Non-pigmented ciliary epithelial cell (primary cell): ENCODE measurements around the gene DDX25.

Source experiments
- DNase-seq: peaks from one replicate; pipeline ENCODE4 v3.0.0-alpha.2; 2010; ENCODE audit warnings: low read depth

The DDX25 gene

DNA sequence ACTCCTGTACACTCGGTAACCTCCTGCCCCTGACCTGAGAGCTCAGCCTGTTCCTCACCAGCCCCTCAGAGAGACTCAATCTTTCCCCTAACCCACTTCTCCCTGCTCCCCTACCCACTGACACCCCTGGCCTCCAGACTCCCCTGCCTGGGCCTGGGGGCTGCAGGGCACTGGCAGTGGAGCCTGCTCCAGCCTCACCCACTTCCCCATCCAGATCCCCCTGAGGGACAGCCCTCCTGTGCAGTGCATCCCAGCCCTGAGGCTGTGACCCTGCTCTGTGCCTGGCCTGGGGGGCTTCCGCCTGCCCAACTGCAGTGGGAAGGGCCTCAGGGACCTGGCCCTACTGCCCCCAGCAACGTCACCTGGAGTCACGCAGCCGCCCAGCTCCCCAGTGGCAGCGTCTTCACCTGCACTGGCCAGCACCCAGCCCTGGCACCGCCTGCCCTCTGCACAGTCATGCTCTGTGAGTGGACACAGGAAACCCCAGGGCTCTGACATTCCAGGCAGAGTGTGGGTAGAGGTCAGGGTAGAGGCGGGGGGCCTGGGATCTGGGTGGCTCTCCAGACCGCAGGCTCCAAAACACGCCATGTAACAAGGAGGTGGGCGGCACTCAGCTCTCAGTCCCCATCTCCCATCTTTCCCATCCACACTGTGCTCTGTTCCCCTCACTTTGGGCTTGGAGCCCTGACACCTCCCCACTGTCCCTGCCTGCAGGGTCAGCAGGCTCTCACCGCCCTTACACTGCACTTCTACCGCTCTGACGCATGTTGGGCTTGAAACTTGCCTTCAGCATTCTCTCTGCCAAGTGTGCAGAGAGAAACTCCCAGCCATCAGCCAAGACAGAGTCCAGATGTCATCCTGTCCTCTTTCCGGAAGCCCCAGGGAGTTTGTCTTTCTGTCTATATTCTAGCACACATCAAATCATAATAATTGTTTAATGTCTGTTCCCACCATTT lies 46.7 kb downstream of the DDX25 start:
- no peak for DNase-seq

DNA sequence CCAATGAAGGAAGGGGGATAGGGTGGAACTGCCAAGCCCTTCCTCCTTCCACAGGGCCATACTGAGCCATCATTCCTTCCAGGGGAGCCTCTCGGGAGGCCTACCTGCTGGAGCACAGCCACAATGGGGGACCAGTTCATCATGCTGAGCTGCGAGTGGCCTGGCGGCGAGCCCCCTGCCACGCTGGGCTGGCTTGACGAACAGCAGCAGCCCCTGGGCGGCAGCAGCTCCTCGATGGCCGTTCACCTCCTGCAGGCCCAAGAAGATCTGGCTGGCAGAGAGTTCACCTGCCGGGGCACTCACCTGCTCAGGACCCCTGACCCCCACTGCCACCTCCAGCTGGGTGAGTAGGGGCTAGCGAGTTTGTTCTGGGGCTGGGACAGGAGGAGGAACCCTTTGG lies 47.4 kb downstream of the DDX25 start:
- no peak for DNase-seq

DNA sequence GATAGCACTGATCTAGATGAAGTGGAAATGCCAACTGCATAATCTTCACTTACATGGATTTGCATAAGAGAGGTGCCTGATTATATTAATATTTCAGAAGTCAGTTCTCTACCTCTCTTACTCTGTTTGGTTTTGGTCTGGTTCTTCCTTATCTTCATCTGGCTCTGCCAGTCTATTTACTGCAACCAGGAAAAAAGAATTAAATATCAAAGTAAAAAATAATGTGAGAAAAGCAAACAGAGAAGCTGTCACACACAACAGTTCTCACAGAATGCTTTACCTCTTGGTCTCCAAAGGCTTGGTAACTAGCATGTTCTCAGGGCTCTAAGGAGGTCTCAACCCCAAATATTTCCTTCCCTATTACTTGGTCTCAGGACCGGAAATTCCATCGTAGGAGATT lies 48.3 kb downstream of the DDX25 start:
- no peak for DNase-seq

DNA sequence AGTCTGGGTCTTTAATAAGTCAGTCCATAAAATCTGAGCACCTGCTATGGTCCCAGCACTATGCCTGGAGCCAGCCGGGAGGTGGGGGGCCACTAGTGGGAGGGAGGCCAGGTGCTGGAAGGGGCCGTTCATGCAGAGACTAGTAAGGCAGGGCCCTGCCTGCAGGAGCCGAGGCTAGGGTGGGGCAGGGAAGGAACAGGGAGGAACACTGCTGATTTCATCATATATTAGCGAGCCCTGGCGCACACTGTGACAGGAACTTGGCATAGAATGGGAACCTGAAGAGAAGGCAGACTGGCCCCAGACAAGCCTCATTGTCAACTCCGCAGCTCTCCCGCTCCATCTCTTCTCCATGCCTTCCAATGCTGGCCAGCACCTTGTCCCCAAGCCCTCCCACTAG lies 48.7 kb downstream of the DDX25 start:
- no peak for DNase-seq

DNA sequence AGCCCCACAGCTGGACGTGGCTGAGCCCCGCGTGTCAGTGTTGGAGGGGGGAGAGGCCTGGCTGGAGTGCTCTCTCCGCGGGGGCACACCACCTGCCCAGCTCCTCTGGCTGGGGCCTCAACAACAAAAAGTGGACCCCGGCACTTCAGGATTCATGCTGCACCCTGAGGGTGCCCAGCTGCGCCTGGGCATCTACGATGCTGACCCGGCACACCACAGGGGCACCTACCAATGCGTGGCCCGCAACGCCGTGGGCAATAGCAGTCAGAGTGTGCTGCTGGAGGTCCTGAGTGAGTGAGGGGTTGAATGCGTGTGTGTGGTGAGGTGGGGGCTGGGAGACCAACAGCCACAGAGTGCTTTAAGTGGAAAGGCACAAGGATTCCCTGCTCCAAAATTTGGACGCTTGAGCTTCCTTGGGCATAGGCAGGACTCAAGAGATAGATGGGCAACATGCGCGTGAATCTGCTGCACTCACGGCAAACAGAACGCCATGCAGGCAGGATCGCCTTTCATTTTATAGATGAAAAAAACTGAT lies 49.2 kb downstream of the DDX25 start:
- no peak for DNase-seq

DNA sequence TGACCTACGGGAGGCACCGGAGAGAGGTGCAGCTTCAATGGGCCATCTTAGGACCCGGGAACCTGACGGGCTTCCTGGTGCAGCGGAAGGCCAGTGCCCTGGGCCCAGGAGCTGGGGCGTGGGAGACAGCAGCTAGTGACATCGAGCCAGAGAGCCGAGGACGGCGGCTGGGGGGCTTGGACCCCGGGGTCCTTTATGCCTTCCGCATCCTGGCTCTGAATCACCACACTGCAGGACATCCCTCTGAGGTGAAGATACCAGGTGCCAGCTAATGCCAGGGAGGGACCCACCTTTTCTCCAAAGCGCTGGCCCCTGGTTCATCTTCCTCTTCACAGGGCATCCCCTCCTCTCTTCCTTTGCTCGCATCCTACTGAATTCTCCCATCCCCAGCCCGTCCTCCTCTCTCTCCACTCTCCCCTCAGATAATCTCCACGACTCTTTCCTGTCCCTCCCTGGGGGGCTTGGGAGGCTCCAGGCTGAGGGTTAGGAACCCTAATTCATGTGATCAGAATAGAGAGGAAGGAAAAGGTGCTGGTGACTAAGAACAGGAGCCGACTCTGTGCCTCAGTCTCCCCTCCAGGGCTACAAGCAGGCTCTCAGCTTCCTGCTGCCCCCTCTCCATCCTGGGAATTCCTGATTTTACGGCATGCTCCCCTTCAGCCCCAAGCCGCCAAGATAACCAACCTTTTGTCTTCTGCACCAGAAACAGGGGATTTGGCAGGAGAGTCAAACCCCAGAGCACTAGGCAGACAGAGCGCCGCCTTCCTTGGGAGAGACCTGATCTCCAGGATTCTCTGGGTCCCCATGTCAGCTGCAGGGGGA lies 50.0 kb downstream of the DDX25 start:
- DNase-seq = no peak

DNA sequence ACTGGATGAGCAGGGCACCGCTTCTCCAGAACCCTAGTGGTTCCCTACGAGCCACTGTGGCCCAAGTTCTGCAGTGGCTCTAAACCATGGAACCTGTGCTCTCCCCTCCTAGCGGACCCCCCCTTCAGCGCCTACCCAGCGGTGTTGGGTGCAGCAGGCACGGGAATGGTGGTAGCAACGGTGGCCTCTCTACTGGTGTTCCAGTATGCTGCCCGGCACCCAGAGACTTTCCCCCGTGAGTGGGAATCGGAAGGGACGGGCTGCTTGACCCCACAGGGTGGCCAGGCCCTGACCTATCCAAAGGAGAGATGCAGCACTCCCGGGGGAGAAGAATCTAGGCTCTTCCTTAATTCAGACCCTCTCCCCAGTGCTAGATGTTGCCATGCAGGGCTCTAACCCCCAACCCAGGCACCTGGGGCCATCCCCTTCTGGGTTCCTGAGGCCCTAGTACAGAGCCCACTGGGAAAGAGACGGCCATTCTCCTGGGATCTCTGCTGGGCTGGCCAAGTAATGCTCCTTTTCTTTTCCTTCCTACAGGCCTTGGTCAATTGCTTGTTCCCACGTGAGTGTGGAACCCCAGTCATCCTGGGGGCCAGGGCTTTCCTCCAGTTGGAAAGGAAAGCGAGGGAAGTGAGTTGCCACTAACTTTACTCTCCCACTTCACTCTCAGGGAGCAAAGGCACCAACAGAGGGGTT lies 50.8 kb downstream of the DDX25 start:
- no peak for DNase-seq

DNA sequence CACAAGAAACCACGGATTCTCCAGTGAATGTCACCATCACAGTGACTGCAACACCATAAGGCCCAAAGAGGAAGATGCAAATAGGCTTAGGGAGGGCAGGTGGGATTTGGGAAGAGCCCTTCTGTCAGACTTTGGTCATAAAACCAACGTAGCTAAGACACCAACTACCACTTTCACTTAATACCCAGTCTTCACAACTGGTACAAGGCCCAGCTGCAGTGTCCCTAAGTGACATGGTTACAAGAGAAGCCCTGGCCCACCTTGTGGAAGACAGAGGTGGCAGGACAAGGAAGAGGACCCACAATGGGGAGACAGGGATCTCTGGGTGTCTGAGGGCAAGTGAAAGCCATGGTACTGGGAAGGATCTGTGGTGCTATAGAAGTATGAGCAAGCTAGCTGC lies 51.5 kb downstream of the DDX25 start:
- DNase-seq = no peak

DNA sequence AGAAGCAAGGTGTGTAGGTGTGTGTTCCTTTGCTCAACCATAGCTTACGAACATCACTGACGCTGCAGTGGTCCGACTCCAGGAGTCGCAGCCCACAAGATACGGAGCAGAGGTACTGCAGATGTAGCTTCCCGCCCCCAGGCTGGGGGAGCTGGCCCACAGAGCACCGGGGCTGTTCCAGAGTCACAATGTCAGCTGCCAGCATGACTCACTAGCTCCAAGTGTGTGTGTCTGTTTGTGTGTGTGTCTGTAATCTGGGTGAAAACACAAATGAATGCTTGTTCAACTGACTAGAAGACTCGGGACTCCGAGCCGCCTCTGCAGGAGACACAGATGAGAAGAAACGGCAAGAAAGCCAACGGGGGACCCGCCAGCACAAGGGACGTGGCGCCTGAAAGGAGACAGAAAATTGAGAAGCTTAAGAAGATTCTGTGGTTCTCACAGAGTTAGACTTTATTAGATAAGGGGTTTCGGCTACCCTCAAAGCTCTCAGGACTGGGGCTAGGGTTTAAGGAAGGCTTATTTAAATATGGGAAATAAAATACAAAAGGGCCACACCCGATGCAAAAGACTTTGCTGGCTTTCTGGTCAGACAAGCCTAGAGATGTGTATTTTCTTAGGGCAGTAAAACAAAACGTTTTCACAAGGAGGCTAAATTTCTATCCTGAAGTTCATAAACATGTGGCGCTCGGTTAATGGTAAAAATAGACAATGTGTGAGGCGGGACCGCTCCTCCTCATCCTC lies 52.3 kb downstream of the DDX25 start:
- no peak for DNase-seq

DNA sequence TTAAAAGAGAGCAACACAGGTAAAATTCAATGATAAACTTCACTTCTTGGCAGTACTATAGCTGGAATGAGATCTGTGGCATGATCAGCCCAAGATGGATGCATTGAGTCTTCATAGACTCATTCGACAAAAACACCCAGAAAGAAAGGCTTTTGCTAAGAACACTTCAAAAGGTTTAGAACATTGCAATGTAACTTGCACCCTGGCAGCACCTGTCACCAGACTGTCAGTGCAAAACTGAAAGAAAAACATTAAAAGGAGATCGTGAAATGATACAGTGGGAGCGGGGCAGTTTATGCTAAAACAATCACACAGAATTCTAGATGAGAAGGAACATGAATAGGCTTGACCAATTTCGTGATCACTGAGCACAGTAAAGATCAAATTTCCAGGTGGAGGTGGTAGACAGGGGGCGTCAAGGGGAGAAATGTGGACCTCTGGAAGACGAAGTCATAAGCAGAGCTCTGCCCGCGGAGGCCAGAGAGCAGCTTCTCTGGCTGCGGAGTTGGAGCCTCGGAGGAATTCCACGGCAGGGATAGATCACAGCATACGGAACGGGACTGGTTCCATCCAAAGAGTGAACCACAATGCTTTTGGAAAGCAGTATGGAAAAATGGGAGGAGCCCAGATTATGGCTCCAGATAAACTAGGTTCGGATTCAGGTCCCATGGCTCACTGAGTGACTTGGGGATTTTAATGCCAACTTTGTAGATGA lies 53.5 kb downstream of the DDX25 start:
- DNase-seq = no peak

DNA sequence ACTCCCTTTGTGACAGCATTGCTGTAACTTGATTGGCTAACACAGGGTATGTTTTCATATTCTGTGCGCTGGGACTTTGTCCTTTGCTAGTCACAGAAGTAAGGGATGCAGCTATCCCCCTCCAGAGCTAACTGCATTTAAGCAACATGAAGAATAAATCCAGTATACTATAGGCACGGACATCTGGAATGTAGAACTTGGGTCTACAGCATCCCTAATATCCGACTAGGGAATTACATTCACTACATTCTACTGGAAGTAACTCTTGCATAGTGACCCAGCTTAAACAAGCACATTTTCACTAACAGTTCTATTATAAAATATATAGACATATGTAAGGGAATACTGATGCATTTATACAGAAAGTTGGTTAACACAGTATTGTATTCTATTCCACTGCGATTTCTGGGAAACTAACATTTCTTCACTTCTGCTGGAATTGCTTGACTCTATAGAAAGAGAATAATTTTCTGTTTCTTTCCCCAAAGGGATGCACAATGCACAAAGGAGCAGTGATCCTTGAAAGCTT lies 54.6 kb downstream of the DDX25 start:
- DNase-seq = no peak

DNA sequence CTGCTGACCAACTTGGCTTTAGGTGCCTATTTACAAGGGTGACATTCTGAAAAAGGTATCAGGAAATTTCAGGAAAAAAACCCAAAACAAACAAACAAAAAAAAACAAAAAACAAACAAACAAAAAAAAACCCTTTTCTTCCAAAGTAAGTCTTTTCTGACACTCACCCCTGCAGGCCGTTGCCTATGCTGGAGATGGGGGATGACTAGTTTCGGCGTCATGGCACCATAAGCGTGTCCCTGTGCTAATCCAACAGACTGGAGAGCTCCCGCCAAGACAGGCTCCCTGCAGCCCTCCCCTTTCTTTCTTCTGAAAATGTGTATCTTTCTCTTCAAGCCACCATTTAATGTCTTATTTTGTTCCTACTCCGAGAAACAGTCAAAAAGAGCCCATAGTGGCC lies 55.2 kb downstream of the DDX25 start:
- no peak for DNase-seq

DNA sequence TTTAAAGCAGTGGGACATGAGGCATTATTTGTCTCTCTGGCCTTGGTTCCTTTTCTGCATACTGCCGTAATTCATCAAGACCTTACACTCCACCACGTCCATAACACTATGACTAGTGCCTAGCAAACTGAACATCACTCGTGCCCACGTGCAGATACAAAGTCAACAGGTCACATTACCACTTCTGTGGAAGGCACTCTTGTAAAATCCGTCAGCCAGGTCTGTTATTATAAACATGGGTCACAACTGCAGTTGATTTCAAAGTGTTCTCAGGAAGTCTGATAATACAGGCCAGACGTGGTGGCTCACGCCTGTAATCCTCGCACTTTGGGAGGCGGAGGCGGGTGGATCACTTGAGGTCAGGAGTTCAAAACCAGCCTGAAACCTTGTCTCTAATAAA lies 55.6 kb downstream of the DDX25 start:
- DNase-seq = no peak

DNA sequence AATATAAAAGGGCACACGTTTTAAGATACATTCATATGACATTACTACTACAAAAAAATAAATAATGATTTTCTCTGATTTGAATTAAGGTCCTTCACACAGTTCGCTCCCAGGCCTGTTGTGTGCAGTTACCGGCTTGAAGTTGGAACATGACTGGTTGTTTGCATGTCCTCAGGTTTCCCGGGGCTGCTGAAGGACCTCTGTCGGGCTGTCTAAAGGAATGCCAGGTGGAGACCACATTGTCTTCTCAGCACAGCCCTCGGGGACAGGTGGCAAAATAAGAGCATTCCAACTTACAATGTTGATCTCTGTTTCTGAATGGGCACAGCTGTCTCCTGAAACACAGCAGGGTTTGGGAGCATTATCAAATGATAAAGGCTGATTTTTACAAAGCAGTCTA lies 56.5 kb downstream of the DDX25 start:
- DNase-seq = no peak

DNA sequence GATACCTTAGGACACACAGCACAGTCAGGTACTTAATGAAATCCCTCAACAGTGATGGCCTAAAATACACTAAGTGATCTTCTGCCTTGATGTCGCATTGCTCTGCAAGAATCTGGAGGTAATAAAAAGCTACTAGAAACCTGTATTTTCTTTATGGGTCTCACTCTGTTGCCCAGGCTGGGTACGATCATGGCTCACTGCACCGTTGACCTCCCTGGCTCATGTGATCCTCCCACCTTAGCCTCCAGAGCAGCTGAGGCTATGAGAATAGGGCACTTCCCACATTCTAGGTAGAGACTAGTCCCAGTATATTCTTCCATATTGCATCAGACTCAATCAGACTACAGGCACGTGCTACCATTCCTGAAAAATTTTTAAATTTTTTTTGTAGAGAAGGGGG lies 63.2 kb downstream of the DDX25 start:
- DNase-seq = no peak

DNA sequence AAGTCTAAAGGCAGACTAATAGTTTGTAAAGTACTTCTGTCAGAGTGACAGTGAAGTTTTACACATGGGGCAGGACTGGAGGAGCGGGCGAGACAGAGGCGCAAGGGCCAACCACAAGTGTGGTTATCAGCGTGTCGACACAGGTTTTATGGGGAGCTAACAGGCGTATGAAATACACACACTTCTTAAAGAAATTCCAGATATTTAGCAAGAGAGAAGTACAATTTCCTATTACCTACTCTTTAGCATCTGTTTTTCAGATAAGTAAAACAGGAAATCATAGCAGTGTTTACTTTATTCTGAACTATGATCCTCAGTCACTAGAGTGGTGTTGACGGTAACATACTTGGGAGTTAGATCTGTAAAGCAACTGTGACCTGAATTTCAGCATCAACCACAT lies 64.0 kb downstream of the DDX25 start:
- DNase-seq = no peak

DNA sequence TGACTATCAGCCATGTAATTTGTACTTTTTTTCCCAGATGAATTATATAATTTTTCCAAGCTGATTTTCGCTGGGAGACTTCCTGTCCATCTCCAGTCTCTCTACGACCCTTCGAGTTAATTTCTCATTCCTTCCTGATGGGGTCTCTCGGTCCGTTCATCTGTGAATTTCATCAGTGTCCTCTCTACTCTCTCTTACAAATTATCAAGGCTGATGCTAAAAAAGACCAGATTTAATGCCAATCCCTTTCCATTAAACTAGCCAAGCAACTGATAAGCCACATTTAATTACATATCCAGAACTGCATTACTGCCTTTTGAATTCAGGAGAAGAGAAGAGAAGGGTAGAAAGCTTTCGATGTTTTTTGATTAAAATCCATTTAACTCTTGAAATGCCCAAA lies 67.3 kb downstream of the DDX25 start:
- DNase-seq = no peak

DNA sequence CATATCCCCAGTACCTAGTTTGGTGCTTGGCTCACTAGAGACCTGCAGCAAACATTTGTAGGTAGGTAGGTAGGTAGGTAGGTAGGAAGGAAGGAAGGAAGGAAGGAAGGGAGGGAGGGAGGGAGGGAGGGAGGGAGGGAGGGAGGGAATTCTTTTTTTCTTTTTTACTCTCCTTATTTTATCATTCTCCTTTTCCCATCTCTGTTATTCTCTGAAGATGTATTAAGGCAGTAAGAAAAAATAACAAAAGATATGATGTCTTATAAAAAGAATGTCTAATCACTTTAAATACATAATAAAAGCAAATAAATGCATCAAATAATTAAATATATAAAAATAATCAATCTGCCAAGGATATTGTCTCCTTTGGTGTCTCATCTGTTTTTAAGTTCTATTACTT lies 70.0 kb downstream of the DDX25 start:
- DNase-seq = no peak

DNA sequence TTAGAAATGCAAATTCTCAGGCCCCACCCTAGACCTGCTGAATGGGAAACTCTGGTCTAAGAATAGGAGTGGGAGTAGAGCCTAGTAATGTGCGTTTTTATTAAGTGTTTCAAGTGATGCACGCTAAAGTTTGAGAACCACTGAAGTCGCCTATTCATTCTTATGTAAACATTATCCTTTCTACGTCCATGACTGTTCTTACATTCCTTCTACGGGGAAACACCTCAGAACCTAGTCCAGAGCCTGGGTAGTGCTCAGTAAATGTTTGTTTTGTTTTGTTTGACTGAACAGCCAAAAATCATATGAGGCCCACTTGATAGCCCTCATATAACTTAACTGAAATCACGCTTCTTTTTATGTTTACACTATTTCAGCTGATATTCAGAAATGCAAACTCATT lies 71.3 kb downstream of the DDX25 start:
- no peak for DNase-seq

DNA sequence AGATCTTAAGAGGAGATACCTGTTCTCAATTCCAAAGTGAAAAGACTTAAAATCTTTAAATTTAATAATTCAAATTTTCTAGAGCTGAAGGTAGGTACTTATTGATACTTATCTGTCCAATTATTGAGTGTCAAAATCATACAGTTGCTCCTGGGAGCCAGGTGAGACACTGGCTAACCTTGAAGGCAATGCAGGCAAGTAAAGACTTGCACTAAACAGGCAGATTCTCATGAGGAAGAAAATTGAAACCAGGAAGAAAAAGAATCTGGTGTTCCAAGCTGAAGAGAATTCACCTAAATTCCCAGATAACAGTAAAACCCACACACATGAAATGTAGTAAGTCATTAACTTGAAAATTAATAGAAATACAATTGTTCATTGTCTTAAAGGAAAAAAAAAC lies 71.8 kb downstream of the DDX25 start:
- no peak for DNase-seq

DNA sequence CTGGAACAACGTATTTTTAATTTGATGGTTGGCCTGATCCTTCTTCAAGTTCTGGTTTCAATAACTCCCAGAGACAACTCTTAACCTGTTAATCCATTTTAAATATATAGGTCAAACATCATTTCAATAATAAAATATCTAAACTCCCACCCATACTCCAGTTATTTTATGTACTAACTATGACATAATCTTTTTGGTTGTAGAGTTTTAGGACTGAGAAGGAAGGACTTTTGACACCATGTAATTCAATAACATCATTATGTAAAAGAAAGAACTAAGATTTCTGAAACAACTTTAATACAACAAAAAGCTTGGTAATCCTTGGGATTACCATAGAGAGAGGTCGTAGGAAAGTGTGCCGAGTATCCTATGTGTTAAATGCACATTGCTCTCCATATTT lies 73.0 kb downstream of the DDX25 start:
- DNase-seq = no peak
